HL-60/S4 treated with retinoic acid at 250 ng/mL for 4 days and 3 days (cell line): ENCODE results near the gene EFCAB6.

Experiments used
- in situ Hi-C: fragments of 300-500 bp; cut with MboI; formaldehyde crosslinking; loops from 2 replicates; pipeline ENCODE4 v1.7.0; 2022; ENCODE audit warnings: low sequenced_read_pairs

Gene EFCAB6

GRCh38 chr22:43747877-43748276, 64.2 kb downstream of the EFCAB6 start:
- in situ Hi-C loops = loop anchor here (25.0 kb wide), 1 partner anchor 111 kb away; no protein-coding TSS in a partner anchor

DNA sequence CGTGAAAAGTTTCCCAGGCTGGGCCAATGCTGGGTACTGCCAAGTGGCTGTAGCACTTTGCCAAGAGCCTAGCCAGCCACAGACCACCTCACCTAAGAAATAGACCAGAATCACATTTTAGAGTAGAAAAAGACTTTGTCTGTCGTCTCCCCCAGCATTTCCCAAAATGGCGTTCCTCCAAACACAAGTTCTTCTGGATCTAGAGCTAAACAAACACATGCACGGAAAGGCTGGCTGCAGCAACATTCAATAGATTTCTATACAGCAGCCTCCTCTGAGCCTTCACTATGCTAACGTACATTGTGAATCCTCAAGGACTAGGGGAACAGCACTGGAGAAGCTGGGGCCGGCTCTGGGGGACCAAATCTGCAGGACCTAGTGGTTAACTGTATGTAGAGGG, 65.0 kb downstream of the EFCAB6 start:
- in situ Hi-C loops = loop anchor here (25.0 kb wide), 1 partner anchor 110 kb away; no protein-coding TSS in a partner anchor

GRCh38 chr22:43745783-43746356, 66.2 kb downstream of the EFCAB6 start:
- in situ Hi-C loops = loop anchor here (25.0 kb wide), 1 partner anchor 109 kb away; no protein-coding TSS in a partner anchor

GRCh38 chr22:43745411-43745770, 66.7 kb downstream of the EFCAB6 start:
- in situ Hi-C loops = loop anchor here (25.0 kb wide), 1 partner anchor 108 kb away; no protein-coding TSS in a partner anchor

DNA sequence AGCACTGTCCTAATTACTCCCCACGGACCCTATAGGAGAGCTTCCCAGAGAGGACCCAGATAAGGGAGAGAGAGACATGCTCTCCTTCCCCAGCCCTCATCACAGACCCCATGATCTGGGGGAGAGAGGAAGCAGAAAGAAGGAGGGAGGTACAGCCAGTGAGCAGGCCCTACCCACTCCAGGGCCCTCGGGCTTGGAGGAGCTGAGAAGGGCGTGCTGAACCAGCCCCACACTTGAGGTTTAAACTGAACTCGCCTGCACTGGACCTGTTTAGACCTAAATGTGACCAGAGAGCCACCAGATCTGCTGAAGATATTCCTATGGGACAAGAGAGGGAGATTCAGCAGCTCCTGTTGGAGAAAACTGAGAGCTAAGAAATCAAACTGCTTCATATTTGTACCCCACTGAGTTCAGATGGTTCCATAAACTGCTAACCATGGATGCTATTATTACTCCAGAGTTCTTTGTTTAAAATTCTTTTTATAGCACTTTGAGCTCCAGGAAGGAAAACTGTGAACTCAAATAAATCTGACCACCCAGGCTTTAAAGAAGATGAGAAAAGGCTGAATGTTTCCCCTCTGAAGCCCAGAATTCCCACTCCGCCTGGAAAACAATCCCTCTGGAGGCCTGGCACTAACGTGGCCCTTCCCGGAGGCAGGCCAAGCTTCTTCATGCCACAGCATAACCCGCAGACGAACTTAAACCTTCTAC, 67.2 kb downstream of the EFCAB6 start:
- in situ Hi-C loops = loop anchor here (25.0 kb wide), 1 partner anchor 108 kb away; no protein-coding TSS in a partner anchor

DNA sequence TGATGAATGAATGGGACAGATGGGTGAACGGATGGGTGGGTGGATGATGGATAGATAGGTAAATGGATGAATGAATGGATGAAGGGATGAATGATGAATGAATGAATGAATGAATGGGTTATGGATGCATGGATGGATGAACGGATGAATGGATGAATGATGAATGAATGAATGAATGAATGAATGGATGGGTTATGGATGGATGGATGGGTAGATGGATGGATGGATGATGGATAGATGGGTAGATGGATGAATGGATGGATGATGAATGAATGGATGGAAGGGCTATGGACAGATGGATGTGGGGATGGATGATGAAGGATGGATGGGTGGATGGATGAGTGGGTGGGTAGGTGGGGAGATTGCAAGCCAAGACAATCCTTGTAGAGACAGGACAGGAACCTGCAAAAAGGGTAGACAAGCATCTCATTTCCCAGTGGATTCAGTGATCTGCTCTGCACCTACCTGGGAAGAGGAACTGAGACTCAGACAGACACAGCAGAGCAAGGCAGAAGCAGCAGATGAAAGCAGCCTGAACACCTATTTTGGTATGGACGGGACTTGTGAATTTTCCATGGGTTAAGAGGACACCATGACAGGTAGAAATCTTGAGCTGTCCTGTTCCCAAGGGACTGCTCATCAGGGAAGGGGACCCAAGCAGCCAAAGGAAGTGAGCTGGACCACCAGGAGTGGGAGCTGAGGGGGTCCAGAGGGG, 68.0 kb downstream of the EFCAB6 start:
- in situ Hi-C loops = loop anchor here (25.0 kb wide), 1 partner anchor 107 kb away; no protein-coding TSS in a partner anchor

DNA sequence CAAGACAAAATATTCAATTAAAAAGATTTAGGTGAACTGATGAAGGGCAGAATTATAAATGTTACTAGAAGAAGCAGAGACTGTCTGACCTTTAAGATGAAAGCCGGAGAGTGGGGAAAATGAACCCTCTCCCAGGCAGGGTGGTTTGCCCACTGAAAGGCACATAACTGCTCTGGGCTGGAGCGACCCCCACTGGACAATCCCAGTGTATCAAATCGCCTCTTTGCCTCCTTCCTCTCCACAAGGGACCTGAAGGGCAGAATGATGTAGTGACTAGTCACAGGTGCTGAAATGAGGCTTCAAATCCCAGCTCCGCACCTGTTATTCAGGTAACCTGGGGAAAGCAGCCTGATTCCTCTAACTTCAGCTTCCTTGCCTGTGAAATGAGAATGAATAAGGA, 69.0 kb downstream of the EFCAB6 start:
- in situ Hi-C loops = loop anchor here (25.0 kb wide), 1 partner anchor 106 kb away; no protein-coding TSS in a partner anchor

DNA sequence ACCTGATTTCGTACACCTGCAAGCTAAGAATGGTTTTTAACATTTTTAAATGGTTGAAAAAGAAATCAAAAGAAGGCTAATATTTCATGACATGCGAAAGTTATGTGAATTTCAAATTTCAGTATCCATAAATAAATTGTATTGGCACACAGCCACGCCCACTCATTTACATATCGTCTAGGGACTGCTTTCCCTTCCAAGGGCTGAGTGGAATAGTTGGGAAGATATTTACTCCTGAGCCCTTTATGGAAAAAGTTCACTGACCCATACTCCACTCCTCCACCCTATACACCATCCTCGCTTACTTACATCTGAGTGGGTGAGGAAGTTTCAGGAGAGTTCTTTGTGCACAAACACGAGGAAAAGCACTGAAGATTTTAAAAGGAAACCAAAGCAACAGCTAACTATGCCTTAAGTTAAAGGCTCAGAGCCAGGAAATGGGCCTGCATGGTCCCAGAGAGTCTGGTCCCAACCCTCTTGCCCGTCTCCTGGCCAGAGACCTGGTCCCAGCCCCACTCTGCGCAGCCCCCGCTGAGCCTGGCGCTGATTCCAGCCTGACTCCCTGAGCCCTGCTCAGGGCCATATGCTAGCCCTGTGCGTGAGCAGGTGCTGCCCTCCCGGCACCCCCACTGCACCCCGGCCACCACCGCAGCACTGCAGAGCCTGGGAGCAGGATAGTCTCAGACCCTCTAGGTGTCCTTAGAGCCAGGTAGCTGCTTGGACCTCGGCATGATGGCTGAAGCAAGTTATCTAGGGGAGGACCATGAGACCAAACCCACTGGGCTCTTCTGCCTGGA, 69.8 kb downstream of the EFCAB6 start:
- in situ Hi-C loops = loop anchor here (25.0 kb wide), 1 partner anchor 105 kb away; no protein-coding TSS in a partner anchor

DNA sequence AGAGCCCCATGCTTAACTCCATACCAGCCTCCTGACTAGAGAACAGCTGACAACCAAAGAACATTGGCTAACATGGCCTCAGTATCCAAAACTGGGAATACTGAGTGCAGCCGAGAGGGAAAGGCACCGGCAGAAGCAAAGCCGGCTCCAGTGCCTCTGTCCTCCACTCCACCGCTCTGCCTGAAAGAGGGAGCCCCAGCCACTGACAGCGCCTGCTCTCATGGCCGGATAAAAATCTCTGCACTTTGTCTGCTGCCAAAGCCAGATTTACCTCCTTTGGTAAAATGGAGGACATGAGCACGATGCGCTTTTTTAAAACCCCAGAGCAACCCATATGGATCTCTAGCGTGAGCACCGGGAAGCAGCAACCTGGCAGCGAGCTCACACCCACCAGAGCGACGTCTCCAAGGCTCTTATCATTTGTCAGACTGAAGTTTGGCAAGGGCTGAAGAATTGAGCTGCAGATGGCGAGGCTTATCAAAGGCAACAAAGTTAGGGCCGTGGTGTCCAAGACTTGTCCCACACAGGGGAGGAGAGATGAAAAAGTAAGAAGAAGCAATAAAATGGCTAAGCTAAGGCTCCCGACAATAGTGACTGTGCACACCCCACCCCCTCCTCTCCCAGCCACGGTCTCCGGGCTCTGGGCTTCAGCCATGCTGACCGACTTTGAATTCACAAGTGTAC, 71.4 kb downstream of the EFCAB6 start:
- in situ Hi-C loops = loop anchor here (25.0 kb wide), 1 partner anchor 103 kb away; no protein-coding TSS in a partner anchor

- in situ Hi-C loops = loop anchor here (25.0 kb wide), 1 partner anchor 103 kb away; no protein-coding TSS in a partner anchor
Measured at GRCh38 chr22:43739851-43740379, 72.2 kb downstream of the EFCAB6 start.

GRCh38 chr22:43737150-43737828, 74.8 kb downstream of the EFCAB6 start:
- in situ Hi-C loops = loop anchor here (25.0 kb wide), 1 partner anchor 100 kb away; no protein-coding TSS in a partner anchor

- in situ Hi-C loops = loop anchor here (25.0 kb wide), 1 partner anchor 99 kb away; no protein-coding TSS in a partner anchor
Measured at GRCh38 chr22:43736651-43737050, 75.5 kb downstream of the EFCAB6 start.

GRCh38 chr22:43734370-43735150, 77.5 kb downstream of the EFCAB6 start:
- in situ Hi-C loops = loop anchor here (25.0 kb wide), 1 partner anchor 97 kb away; no protein-coding TSS in a partner anchor

DNA sequence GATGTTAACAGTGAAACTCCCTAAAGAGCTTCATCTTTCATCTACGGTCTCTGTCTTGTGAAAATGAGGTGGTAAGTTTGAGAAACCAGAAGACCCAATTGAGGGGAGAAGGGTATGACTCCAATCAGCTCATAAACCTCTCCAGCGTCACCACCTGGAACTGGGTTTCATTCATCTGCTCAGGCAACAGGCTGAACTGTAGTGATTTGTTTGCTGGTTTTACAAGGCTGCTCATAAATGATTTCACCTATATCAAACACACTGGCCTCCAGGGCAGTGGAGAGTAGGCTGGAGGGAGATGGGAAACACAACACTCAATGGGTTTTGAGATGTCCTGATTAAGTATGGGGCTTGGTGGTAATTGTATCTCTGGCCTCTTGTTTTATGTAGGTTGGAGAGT, 79.0 kb downstream of the EFCAB6 start:
- in situ Hi-C loops = loop anchor here (25.0 kb wide), 1 partner anchor 96 kb away; no protein-coding TSS in a partner anchor

DNA sequence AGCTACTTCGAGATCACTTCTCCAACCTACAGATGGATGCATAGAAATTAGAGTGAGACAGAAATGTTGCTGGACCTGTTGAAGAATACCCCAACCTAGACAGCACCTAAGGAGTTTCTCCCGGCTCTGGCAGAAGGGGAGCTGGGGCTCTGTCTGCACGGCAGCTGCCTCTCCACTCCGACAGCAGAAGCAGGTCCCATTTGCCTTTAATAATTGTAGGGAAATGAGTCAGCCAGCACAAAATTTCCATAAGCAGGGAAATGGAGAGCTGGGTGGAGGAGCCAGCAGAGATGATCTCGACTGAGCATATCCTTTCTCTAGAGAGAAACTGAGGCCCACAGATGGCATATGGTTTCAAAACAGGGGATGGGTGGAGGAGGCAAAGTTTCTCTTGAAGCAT, 80.1 kb downstream of the EFCAB6 start:
- in situ Hi-C loops = loop anchor here (25.0 kb wide), 1 partner anchor 95 kb away; no protein-coding TSS in a partner anchor

DNA sequence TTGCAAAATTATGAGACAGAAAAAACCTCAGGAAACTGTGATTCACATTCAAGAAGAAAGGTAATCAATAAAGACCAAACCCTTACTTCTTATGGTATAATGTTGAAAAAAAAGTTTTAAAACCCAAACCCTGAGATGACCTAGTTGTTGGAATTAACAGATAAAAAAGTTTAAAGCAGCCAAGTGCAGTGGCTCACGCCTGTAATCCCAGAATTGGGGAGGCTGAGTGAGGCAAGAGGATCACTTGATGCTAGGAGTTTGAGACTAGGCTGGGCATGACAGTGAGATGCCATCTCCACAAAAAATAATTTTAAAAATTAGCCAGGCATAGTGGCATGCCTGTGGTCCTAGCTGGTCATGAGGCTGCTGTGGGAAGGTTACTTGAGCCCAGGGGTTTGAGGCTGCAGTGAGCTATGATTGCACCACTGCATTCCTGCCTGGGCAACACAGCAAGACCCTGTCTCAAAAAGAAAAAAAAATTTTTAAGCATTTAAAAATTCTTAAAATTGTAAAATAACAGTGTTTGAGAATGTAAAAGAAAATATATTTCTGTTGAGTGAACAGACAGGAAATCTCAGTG, 85.1 kb downstream of the EFCAB6 start:
- in situ Hi-C loops = loop anchor here (25.0 kb wide), 1 partner anchor 90 kb away; no protein-coding TSS in a partner anchor

GRCh38 chr22:43726322-43726721, 85.8 kb downstream of the EFCAB6 start:
- in situ Hi-C loops = loop anchor here (25.0 kb wide), 1 partner anchor 89 kb away; no protein-coding TSS in a partner anchor
